Effector memory CD8-positive, alpha-beta T cell (primary cell): Measurements from ENCODE around the gene PDE4B.
A peak's percentile ranks its signal among the peaks of the same experiment; 100 is the strongest.

Experiments
- ATAC-seq: fragments of 150-1000 bp; cut with Tn5 transposase; replicated peaks from 2 replicates; pipeline ENCODE4 v1.10.0; 2021; ENCODE audit warnings: mild to moderate bottlenecking, moderate library complexity
- DNase-seq, 3 experiments: peaks; one replicate each; pipeline ENCODE4 v3.0.0; 2021
- H3K27ac Mint-ChIP-seq, 2 donors: one replicate each; pipeline ENCODE4 v1.8.0; 2022; ENCODE audit warnings: mild to moderate bottlenecking in 2 of 2, mixed read lengths in 2 of 2, moderate library complexity in 2 of 2
- H3K27me3 Mint-ChIP-seq, 2 donors: one replicate each; pipeline ENCODE4 v1.8.0; 2022; ENCODE audit warnings: mixed read lengths in 2 of 2
- H3K36me3 Mint-ChIP-seq: one replicate; pipeline ENCODE4 v1.8.0; 2022; ENCODE audit warnings: mild to moderate bottlenecking, moderate library complexity, mixed read lengths; ENCODE audit not compliant: insufficient read depth
- H3K4me1 Mint-ChIP-seq, 2 donors: one replicate each; pipeline ENCODE4 v1.8.0; 2022; ENCODE audit warnings: low read depth in 2 of 2, mixed read lengths in 2 of 2
- H3K4me3 Mint-ChIP-seq, 2 donors: one replicate each; pipeline ENCODE4 v1.8.0; 2022; ENCODE audit warnings: mild to moderate bottlenecking in 2 of 2, mixed read lengths in 2 of 2, moderate library complexity in 2 of 2
- H3K9me3 Mint-ChIP-seq, 2 donors: one replicate each; pipeline ENCODE4 v1.8.0; 2022; ENCODE audit warnings: mixed read lengths in 2 of 2

PDE4B gene

DNA sequence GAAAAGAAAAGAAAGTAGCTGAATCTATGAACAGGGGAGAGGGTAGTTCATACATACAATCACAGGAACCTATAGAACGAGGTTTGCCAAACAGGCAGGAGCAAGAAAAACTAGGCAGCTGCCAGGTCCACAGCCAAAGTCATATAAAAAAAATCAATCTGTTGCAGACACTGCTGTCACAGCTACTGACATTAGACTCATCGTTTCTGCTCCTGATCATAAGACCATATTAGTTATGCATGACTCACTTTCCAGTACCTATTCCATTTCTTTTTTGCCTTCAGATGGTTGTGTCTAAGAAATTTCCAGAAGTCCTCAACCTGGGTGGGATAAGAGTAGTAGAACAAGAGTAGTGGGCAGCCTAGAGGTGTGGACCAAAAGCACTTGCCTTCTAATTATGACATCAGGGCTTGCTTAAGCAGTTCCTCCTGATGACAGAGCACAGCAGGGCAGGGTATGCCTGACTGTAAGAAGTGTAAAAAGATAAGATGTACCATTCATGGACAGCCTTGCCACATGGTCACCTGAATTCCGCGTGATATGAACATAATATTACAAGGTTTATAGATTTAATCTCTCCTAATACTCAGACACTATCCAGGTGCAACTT lies 418.0 kb downstream of the PDE4B start:
- ATAC-seq: no peak

DNA sequence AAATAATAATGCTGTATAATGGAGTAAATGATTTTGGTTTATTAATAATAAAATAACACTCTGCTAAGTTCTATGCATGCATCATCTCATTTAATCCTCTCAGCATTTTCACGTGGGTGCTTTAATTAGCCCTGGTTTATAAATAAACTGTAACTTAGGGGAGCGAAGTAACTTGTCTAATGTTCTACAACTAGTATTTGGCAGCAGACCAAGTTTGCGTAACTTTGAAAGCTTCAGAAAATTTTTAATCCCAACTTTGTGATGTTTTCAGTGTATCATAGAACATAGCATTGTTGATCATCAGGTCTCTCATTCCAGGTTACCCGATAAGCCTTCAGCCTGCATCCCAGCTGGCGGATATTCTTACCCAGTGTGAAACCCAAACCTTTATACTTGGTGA lies 418.8 kb downstream of the PDE4B start:
- H3K9me3 Mint-ChIP-seq: no peaks in the 10 kb centered on the region
- peaks cover 4 to 40% of the 10 kb centered on the region in 2 donors for H3K27me3 Mint-ChIP-seq
- H3K27ac Mint-ChIP-seq: no peak overlapping the region
- no peaks in the 10 kb centered on the region for H3K36me3 Mint-ChIP-seq
- H3K4me1 Mint-ChIP-seq: peaks cover 6 to 9% of the 10 kb centered on the region in 2 donors
- H3K4me3 Mint-ChIP-seq: no peak overlapping the region
- no peak for ATAC-seq
- DNase-seq: no peak

More for the DNA sequence above, 418.0 kb downstream of the PDE4B start:
- Mint-ChIP-seq H3K36me3 (no peaks in the 10 kb centered on the region), H3K27me3 (peaks cover 12 to 47% of the 10 kb centered on the region in 2 donors), H3K27ac (no peak overlapping the region), H3K9me3 (no peaks in the 10 kb centered on the region), H3K4me3 (no peak overlapping the region), H3K4me1 (peaks cover 6 to 9% of the 10 kb centered on the region in 2 donors)
- DNase-seq: no peak

DNA sequence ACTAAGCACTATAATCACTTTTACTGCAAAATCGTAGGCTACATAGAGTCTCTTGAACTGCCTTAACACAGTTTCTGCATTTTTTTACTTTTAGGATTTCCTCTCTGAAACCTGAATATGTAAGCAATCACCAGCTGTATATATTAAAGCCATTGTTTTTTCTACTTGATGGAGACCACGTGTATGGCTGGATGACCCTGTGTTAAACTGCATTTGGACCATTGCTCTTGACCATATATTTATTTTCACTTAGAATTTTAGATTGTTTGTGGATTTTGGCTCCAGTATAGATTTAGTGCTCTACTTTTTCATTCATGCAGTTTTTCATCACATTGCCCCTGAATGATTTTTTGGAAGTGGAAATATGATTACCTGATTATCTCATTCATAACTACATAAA lies 420.8 kb downstream of the PDE4B start:
- no peak overlapping the region for H3K4me3 Mint-ChIP-seq
- no peak for ATAC-seq
- no peak overlapping the region for H3K27ac Mint-ChIP-seq

DNA sequence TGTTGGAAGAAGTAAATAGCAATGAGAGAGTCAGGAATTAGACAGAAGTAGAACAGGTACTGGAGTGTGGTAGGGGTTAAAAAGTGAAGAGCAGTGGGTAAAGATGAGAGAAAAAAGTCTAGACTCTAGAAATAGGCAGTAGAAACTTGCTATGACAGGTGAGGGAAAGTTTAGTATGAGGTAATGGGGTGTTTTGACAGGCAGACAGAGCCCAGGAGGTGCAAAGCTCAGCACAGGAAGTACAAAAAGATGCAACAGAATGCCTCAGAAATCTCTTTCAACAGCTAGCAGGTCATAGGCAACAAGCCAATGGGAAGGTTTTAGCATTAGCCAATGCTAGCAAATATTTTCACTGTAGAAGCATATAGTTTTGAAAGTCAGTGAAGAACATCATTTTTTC lies 422.2 kb downstream of the PDE4B start:
- H3K4me3 Mint-ChIP-seq: no peak overlapping the region
- ATAC-seq: peak; percentile 96
- DNase-seq: peak; percentile 2 to 5 (median 3)
- no peaks in the 10 kb centered on the region for H3K9me3 Mint-ChIP-seq
- no peaks in the 10 kb centered on the region for H3K36me3 Mint-ChIP-seq
- peaks cover 6 to 9% of the 10 kb centered on the region in 2 donors for H3K4me1 Mint-ChIP-seq
- H3K27me3 Mint-ChIP-seq: peaks cover 0 to 18% of the 10 kb centered on the region in 2 donors
- peak overlapping the region; percentile 0 to 41 for H3K27ac Mint-ChIP-seq

More for the DNA sequence above, 420.8 kb downstream of the PDE4B start:
- H3K27me3 Mint-ChIP-seq: peaks cover 0 to 31% of the 10 kb centered on the region in 2 donors
- DNase-seq: no peak
- no peaks in the 10 kb centered on the region for H3K9me3 Mint-ChIP-seq
- no peaks in the 10 kb centered on the region for H3K36me3 Mint-ChIP-seq
- H3K4me1 Mint-ChIP-seq: peaks cover 6 to 9% of the 10 kb centered on the region in 2 donors

DNA sequence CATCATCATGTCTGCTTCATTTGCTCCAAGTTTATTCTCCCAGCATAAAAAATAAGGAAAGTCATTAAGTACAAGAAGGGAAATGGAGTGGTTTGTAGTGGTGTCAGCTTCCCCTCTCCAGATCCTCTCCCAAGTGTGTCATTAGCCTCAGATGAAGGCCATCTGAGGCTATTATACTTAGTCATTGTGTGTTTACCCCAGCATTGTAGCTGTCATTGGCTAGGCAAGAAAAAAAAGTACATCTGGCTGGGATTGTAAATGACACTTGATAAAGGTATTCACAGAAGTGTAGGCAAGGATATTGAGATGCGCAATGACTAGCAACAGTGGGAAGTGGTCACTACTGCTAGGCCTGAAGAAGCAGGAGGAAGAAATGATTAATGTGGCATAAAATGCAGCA lies 424.3 kb downstream of the PDE4B start:
- ATAC-seq (no peak), DNase-seq (no peak)
- Mint-ChIP-seq H3K4me3 (no peak overlapping the region), H3K36me3 (no peaks in the 10 kb centered on the region), H3K27me3 (peaks cover 0 to 12% of the 10 kb centered on the region in 2 donors), H3K9me3 (no peaks in the 10 kb centered on the region), H3K27ac (no peak overlapping the region), H3K4me1 (peaks cover 6 to 9% of the 10 kb centered on the region in 2 donors)

DNA sequence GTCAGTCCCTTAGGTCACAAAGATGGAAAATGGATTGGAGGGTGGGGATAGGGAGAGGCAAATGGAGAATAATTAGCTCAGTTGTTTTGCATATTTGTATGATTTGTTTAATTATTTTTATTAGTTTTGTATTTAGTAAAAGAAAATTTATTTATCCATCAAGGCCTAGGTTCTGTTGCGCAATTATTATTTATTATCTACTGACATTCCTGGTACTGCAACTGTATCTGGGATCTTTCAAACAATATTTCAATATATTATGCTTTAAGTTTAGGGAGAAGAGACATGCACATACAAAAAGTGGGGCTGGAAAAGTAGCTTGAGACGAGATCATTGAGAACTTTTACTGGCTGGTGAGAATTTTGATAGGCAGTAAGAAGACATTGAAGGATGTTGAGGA lies 424.9 kb downstream of the PDE4B start:
- Mint-ChIP-seq H3K9me3 (no peaks in the 10 kb centered on the region), H3K4me1 (peaks cover 6 to 9% of the 10 kb centered on the region in 2 donors), H3K4me3 (no peak overlapping the region), H3K36me3 (no peaks in the 10 kb centered on the region), H3K27me3 (peaks cover 0 to 6% of the 10 kb centered on the region in 2 donors), H3K27ac (no peak overlapping the region)
- ATAC-seq (no peak), DNase-seq (no peak)

DNA sequence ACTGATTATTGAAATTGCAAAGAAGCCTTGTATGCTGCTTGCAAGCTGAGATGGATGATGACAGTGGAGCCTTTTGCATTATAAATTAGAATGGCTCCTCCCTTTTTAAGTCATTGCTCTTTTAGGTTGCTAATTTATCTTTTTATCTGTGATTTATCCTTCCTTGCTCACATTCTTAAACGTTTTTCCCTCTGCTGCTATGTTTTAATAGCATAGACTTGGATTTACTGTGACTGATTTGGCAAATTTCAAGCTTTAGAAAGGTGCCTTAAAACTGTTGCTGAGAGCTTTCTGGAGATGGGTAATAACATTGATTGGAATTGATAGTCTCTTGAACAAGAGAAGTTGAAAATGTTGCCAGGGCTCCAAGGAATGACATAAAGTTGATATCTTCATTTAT lies 427.8 kb downstream of the PDE4B start:
- no peak for DNase-seq

DNA sequence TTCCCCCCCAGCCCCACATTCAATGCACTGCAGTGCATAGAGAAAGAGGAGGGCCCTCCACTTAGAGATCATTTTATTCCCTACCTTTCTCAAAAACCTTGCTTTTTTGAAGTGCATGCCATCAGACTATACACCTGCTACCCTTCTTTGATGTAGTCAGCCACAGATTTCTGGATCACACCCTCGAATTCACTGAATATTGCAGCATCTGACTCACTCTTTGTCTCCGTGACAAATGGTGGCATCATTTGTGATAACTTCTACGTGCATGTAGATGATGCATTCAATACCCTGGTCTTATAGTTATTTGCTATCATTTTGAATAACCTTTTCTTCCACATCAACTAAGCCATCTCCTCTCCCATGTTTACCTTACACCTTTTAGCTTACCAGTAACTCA lies 431.0 kb downstream of the PDE4B start:
- no peak for DNase-seq
- no peaks in the 10 kb centered on the region for H3K4me1 Mint-ChIP-seq

More for the DNA sequence above, 427.8 kb downstream of the PDE4B start:
- Mint-ChIP-seq H3K9me3 (no peaks in the 10 kb centered on the region), H3K4me1 (no peaks in the 10 kb centered on the region), H3K4me3 (no peak overlapping the region), H3K27ac (no peak overlapping the region), H3K36me3 (no peaks in the 10 kb centered on the region), H3K27me3 (peaks cover 0 to 19% of the 10 kb centered on the region in 2 donors)
- ATAC-seq: no peak

DNA sequence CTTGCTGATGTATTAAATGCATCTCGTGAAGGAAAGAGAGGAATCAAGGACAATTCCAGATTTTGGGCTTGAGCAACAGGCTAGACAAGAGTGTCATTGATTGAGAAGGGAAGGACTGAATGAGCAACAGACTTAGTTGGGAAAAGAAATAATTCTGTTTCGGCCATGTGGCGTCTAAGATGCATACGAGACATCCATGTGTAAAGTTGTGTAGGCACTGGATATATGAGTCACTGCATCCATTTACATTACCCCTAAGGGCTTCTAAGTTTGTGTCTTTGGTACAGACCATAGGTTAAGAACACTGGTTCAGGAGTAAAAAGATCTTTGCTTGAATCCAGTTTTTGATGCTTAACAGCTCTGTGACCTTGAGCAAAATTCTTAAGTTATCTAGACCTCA lies 434.3 kb downstream of the PDE4B start:
- Mint-ChIP-seq H3K4me3 (no peak overlapping the region), H3K36me3 (no peaks in the 10 kb centered on the region), H3K4me1 (no peaks in the 10 kb centered on the region), H3K27ac (no peak overlapping the region), H3K27me3 (peaks cover 0 to 24% of the 10 kb centered on the region in 2 donors), H3K9me3 (no peaks in the 10 kb centered on the region)
- no peak for ATAC-seq
- no peak for DNase-seq

More for the DNA sequence above, 431.0 kb downstream of the PDE4B start:
- Mint-ChIP-seq H3K27ac (no peak overlapping the region), H3K4me3 (no peak overlapping the region), H3K36me3 (no peaks in the 10 kb centered on the region), H3K9me3 (no peaks in the 10 kb centered on the region), H3K27me3 (peaks cover 0 to 24% of the 10 kb centered on the region in 2 donors)
- ATAC-seq: no peak

DNA sequence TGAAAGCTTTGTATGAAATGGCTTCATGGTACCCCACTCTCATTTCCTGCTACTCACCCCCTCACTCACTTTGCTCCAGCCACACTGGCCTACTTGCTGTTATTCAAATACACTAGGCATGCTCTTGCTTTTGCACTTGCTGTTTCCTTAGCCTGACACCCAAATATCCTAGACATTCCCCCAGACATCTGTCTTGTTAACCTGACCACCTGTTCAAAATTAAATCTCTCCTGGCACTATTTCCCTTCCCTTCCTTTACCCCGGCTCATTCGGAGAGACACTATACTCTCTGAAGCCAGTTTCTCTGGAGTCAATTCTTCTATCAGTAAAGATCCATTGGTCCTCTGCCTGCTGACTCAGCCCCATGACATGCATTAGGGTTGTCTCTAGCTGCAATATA lies 435.3 kb downstream of the PDE4B start:
- no peaks in the 10 kb centered on the region for H3K4me1 Mint-ChIP-seq
- no peak overlapping the region for H3K4me3 Mint-ChIP-seq
- DNase-seq (no peak), ATAC-seq (no peak)
- no peaks in the 10 kb centered on the region for H3K9me3 Mint-ChIP-seq
- H3K27ac Mint-ChIP-seq: no peak overlapping the region
- H3K27me3 Mint-ChIP-seq: peaks cover 0 to 24% of the 10 kb centered on the region in 2 donors
- H3K36me3 Mint-ChIP-seq: no peaks in the 10 kb centered on the region

DNA sequence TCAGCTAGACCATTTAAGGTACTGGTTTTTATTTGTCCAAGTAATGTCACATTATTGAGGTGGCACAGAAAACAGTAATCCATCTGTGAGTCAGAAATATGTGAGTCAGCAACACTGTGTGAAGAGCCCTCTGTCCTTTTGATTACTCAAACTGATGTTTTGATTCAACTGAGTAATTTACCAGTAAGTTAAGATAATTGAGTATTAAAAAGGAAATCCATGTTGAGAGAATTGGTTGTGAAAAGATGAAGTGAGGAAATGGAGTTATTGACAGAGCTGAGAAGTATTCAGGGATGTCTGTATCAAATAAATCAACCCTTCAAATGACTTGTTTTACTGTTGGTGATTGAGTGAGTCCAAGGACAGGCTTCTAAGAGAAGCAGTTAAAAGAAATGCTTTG lies 438.5 kb downstream of the PDE4B start:
- Mint-ChIP-seq H3K4me3 (no peak overlapping the region), H3K9me3 (no peaks in the 10 kb centered on the region), H3K36me3 (no peaks in the 10 kb centered on the region), H3K27me3 (peaks cover 18 to 19% of the 10 kb centered on the region in 2 donors), H3K4me1 (no peaks in the 10 kb centered on the region), H3K27ac (no peak overlapping the region)
- DNase-seq (no peak), ATAC-seq (no peak)

DNA sequence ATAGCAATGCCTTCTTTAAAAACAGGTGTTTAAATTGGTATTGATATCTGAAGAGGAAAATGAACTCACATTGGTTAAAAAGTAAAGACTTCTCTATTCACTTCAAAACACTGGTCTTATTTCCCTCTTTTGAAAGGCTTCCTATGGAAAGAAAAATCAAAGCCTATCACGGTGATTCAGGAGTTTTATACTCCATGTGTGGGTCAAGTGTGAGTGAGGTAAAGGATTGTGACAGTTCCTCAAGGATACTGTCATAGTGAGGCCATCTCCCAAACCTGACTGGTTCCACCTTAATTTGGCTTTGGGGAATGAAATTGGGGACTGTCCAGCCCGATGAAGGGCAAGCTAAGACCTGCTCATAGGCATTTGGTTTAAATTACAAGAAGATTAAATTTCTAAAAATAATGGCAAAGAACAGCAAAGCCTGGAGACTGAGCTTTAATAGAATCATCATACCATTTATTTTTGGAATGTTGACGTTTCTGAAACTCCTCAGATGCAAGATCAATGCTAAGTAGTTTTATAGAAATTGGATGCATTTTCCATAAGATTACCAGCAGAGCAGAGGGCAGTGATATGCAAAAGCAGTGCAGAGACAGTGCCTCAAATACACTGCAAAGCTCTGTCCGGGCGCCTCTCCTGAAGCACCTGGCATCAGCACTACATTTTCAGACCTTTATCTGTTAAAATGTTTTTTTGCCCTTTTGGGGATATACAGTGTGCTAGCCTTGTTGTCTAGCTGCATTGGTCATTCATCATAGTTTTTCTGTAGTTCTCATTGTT lies 439.2 kb downstream of the PDE4B start:
- Mint-ChIP-seq H3K4me3 (no peak overlapping the region), H3K4me1 (no peaks in the 10 kb centered on the region), H3K9me3 (no peaks in the 10 kb centered on the region), H3K27me3 (peaks cover 25 to 26% of the 10 kb centered on the region in 2 donors), H3K36me3 (no peaks in the 10 kb centered on the region), H3K27ac (no peak overlapping the region)
- DNase-seq (no peak), ATAC-seq (no peak)

DNA sequence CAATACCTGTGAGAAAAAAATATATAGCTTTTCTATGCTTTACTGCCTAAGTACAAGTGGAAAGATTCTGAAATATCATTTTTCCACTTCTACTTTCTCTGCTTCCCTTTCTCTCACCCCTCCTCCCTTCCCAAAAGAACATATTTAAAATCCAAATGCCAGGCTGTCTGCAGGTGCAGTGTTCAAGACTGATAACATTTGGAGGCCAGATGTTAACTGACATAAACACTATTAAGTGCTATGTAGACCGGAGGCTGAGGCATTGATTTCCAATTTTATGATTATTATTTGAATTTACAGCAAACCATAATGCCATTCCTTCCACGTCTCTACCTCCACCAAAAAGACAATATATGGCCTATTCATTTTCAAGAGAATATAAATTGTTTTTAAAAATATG lies 444.3 kb downstream of the PDE4B start:
- H3K4me1 Mint-ChIP-seq: no peaks in the 10 kb centered on the region
- H3K4me3 Mint-ChIP-seq: no peak overlapping the region
- H3K27ac Mint-ChIP-seq: no peak overlapping the region
- ATAC-seq (no peak), DNase-seq (no peak)
- H3K36me3 Mint-ChIP-seq: no peaks in the 10 kb centered on the region
- peaks cover 38 to 43% of the 10 kb centered on the region in 2 donors for H3K27me3 Mint-ChIP-seq
- no peaks in the 10 kb centered on the region for H3K9me3 Mint-ChIP-seq
